ENCODE data around the gene WWOX. TPM values are rescaled to one million over a fixed set of nuclear protein-coding genes. Genes with fewer than 3 reads are reported as not detected.

The WWOX gene
- total and polyA plus RNA-seq, 10 donors: 5.9 to 90.3 (median 26.4) TPM

DNA sequence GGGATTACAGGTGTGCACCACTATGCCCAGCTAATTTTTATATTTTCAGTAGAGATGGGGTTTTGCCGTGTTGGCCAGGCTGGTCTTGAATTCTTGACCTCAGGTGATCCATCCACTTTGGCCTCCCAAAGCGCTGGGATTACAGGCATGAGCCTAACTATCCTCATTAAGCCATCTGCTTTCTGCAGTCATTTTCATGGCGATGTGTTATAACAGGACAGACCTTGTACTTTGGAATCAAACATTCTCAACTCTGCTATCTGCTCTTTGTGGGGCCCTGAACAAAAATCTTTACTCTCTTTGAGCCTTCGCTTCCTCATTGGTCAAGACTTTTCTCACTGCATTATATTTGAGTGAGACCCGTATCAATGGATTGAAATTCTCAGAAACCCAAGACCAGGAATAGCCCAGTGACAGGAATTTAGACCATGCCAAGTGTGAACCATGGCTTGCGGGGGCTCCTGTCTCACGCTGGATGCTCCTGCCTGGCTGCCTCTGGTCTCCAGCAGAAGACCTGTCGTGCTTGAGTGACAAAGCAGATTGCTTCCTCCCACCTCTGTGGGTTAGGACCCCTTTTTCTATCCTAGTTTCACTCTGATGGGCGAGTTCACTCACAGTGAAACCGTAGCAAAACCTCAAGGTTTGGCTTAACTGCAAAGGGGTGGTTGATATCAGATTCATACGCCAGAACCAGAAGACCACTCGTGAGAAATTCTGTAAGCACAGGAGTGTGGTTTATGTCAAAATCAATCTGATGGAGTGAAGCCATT, 982.0 kb downstream of the WWOX start:
- Histone ChIP-seq H3K27ac (no peak overlapping the region), H3K4me3 (no peak overlapping the region), H3K27me3 (replicated peaks in 1 of 7) (no peaks in the 10 kb centered on the region), H3K4me1 (peaks cover 0 to 9% (median 0%) of the 10 kb centered on the region in 6 donors), H3K9me3 (no peaks in the 10 kb centered on the region), H3K36me3 (no peaks in the 10 kb centered on the region)
- TF ChIP-seq POLR2A (IDR thresholded peaks at IDR 0.05): no peak
- TF ChIP-seq, protein P1, sequence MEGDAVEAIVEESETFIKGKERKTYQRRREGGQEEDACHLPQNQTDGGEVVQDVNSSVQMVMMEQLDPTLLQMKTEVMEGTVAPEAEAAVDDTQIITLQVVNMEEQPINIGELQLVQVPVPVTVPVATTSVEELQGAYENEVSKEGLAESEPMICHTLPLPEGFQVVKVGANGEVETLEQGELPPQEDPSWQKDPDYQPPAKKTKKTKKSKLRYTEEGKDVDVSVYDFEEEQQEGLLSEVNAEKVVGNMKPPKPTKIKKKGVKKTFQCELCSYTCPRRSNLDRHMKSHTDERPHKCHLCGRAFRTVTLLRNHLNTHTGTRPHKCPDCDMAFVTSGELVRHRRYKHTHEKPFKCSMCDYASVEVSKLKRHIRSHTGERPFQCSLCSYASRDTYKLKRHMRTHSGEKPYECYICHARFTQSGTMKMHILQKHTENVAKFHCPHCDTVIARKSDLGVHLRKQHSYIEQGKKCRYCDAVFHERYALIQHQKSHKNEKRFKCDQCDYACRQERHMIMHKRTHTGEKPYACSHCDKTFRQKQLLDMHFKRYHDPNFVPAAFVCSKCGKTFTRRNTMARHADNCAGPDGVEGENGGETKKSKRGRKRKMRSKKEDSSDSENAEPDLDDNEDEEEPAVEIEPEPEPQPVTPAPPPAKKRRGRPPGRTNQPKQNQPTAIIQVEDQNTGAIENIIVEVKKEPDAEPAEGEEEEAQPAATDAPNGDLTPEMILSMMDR (IDR thresholded peaks at IDR 0.05 in 8 of 11, conservative IDR thresholded peaks at IDR 0.05 in 3 of 11): no peak
- TF ChIP-seq POLR2AphosphoS5 (IDR thresholded peaks at IDR 0.05): no peak
- 69 to 82% (median 75%) methylated on average over 12 of the region's 12 CpGs for WGBS, 5 donors
- intact Hi-C loops (cut with DNase I; ENCODE audit: low total_unique reads): no loop called here
- no peak for DNase-seq

DNA sequence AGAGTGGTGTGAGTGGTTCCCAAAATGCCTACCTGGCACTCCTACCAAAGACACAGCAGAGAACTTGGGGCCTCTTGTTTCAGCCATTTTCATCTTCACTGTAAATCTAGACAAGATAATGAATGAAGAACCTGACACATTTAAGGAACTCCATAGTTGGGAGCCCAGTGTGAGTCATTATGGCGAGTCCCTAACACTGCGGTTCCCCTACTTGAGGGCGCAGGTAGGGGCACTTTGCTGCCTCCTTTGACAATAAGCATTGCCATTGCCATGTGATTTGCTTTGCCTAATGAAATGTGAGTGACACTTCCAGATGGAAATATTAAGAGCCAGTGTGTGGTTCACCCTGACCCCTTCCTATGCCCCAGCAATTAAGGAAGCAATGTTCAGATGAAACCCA, 983.5 kb downstream of the WWOX start:
- TF ChIP-seq POLR2AphosphoS5 (IDR thresholded peaks at IDR 0.05) (no peak), POLR2A (IDR thresholded peaks at IDR 0.05) (no peak)
- TF ChIP-seq, protein P1 (IDR thresholded peaks at IDR 0.05 in 8 of 11, conservative IDR thresholded peaks at IDR 0.05 in 3 of 11): no peak
- H3K27ac ChIP-seq: no peak overlapping the region
- 80 to 95% (median 83%) methylated on average over 3 of the region's 3 CpGs for WGBS, 5 donors
- H3K9me3 ChIP-seq: no peaks in the 10 kb centered on the region
- DNase-seq: no peak
- H3K27me3 ChIP-seq (replicated peaks in 1 of 7): no peaks in the 10 kb centered on the region
- H3K36me3 ChIP-seq: no peaks in the 10 kb centered on the region
- intact Hi-C loops (cut with DNase I; ENCODE audit: low total_unique reads): no loop called here
- H3K4me1 ChIP-seq: peaks cover 0 to 9% (median 0%) of the 10 kb centered on the region in 6 donors
- H3K4me3 ChIP-seq: no peak overlapping the region

DNA sequence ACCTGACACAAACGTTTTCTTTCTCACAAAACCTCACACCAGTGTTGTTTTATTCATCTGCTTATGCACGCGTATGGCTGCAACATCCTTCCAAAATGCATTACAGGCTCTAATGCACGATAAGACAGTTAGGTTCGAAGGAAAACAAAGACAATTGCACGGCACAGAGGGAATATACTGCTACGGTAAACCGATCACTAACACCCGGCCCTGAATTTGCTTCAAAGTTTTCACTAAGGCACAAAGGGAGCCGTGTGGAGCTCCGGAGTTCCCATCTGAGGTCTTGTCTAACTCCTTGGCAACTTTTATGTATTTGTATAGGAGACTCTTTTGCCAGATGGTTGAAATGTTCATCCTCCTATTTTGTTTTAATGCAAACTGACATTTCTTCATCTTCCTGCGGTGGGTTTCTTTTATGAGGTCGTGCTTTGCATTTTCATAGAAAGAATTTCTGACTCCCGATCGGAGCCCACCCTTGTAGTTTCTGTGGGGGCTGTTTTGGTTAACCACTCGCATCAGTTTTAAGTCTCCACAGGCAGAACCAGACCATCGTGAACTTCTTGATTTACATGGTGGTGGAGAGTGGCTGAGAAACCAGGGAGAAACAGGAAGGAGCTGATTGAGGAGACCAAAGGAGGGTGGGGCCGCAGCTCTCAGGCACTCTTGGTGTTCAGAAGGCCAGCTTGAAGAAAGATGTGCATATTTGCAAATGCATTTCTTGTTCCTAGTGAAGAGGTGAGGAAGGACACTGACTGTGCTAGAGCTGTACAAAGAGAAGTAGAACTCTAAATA, 984.2 kb downstream of the WWOX start:
- WGBS, 5 donors: 73 to 77% (median 76%) methylated on average over 18 of the region's 18 CpGs
- TF ChIP-seq POLR2A (IDR thresholded peaks at IDR 0.05): no peak
- TF ChIP-seq POLR2AphosphoS5 (IDR thresholded peaks at IDR 0.05): no peak
- TF ChIP-seq, protein P1 (IDR thresholded peaks at IDR 0.05 in 8 of 11, conservative IDR thresholded peaks at IDR 0.05 in 3 of 11): no peak

DNA sequence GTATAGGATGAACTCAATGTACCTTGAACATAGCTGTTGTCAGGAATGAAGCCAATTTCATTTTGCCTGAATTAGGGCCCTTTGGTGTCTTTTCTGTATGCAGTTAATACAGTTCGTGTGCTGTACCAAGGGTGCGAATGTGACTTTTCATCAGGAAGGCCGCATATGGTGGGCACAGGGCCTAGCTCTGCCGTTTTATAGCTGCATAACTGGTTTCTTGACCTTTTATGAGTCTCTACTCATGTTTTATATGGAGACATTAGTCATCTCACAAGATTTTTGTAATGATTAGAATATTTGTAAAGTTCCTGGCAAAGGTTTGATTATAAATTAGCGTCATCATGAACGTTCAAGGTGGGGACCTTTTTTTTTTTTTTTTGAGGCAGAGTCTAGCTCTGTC, 989.5 kb downstream of the WWOX start:
- Histone ChIP-seq H3K27ac (peak overlapping the region in 1 of 8 donors; percentile 61), H3K4me1 (peaks cover 16 to 58% (median 44%) of the 10 kb centered on the region in 6 donors), H3K9me3 (no peaks in the 10 kb centered on the region), H3K27me3 (replicated peaks in 1 of 7) (no peaks in the 10 kb centered on the region), H3K4me3 (no peak overlapping the region), H3K36me3 (no peaks in the 10 kb centered on the region)
- TF ChIP-seq POLR2AphosphoS5 (IDR thresholded peaks at IDR 0.05): no peak
- no peak for DNase-seq
- WGBS, 5 donors: 83 to 90% (median 87%) methylated on average over 6 of the region's 6 CpGs
- intact Hi-C loops (cut with DNase I; ENCODE audit: low total_unique reads): no loop called here

More for the DNA sequence above, 984.2 kb downstream of the WWOX start:
- DNase-seq: no peak
- H3K4me3 ChIP-seq: no peak overlapping the region
- peaks cover 0 to 9% (median 0%) of the 10 kb centered on the region in 6 donors for H3K4me1 ChIP-seq
- no peaks in the 10 kb centered on the region for H3K27me3 ChIP-seq (replicated peaks in 1 of 7)
- H3K9me3 ChIP-seq: no peaks in the 10 kb centered on the region
- H3K27ac ChIP-seq: no peak overlapping the region
- H3K36me3 ChIP-seq: no peaks in the 10 kb centered on the region
- intact Hi-C loops (cut with DNase I; ENCODE audit: low total_unique reads): no loop called here
